Measurements from ENCODE around the gene CCDC124.

Gene CCDC124

GRCh38 chr19:17936379-17936778 is 3.6 kb downstream of the CCDC124 start:
- DNase-seq = no peak

GRCh38 chr19:17937371-17937900 is 4.6 kb downstream of the CCDC124 start:
- DNase-seq = no peak

- DNase-seq = peak in 13 of 14 donors; percentile 11 to 72 (median 38)
Measured at GRCh38 chr19:17938092-17938845, 5.5 kb downstream of the CCDC124 start.

GRCh38 chr19:17942181-17942580 is 9.4 kb downstream of the CCDC124 start:
- DNase-seq = no peak

GRCh38 chr19:17942582-17943273 is 9.9 kb downstream of the CCDC124 start:
- no peak for DNase-seq

- DNase-seq = no peak
Measured at GRCh38 chr19:17943274-17944221, 10.7 kb downstream of the CCDC124 start.

GRCh38 chr19:17944301-17944700 is 11.5 kb downstream of the CCDC124 start:
- no peak for DNase-seq

- peak in 1 of 14 donors; percentile 47 for DNase-seq
Measured at GRCh38 chr19:17946965-17947784, 14.4 kb downstream of the CCDC124 start.

- peak; percentile 60 to 93 (median 83) for DNase-seq
Measured at GRCh38 chr19:17947815-17948513, 15.1 kb downstream of the CCDC124 start.

- peak in 1 of 14 donors; percentile 35 for DNase-seq
Measured at GRCh38 chr19:17948514-17948900, 15.7 kb downstream of the CCDC124 start.

GRCh38 chr19:17948931-17949930 is 16.4 kb downstream of the CCDC124 start:
- no peak for DNase-seq

GRCh38 chr19:17949956-17950309 is 17.1 kb downstream of the CCDC124 start:
- no peak for DNase-seq

GRCh38 chr19:17950310-17951156 is 17.7 kb downstream of the CCDC124 start:
- no peak for DNase-seq

GRCh38 chr19:17951157-17951989 is 18.6 kb downstream of the CCDC124 start:
- no peak for DNase-seq

- no peak for DNase-seq
Measured at GRCh38 chr19:17951990-17952976, 19.5 kb downstream of the CCDC124 start.

- DNase-seq = no peak
Measured at GRCh38 chr19:17953316-17953801, 20.5 kb downstream of the CCDC124 start.

Measured in C1 segment of cervical spinal cord (tissue), 14 donors.